HG02970 (cell line): ENCODE data around the gene MXI1.

ENCODE experiments used
- ATAC-seq: cut with Tn5 transposase; IDR thresholded peaks from one replicate; pipeline ENCODE4 v1.9.1; 2021; ENCODE audit warnings: mild to moderate bottlenecking, moderate library complexity, moderate number of reproducible peaks; ENCODE audit not compliant: unreplicated experiment, low FRiP score

MXI1 gene

GRCh38 chr10:110212119-110213006 lies 5.0 kb downstream of the MXI1 start:
- ATAC-seq, result no peak

DNA sequence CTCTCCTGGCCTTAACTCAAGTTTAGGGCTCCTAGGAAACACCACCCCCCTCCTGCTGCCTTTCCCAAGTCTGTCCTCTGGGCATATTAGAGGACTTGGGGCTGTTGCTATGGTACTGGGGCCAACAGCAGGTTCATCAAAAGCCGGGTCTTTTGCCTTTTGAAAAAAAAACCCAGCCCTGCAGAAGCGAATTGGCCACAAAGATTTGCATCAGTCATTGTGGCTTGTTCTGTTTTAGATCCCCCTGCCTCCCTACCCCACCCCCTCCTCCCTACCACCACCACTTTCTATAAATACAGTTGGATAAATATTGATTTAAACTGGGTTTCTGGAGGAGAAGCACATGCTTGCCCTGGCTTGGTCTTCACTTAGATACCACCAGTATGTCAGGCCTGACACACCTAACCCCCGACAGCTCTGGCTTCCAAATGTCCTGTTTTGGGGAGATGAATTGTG lies 7.0 kb downstream of the MXI1 start:
- ATAC-seq, result no peak

DNA sequence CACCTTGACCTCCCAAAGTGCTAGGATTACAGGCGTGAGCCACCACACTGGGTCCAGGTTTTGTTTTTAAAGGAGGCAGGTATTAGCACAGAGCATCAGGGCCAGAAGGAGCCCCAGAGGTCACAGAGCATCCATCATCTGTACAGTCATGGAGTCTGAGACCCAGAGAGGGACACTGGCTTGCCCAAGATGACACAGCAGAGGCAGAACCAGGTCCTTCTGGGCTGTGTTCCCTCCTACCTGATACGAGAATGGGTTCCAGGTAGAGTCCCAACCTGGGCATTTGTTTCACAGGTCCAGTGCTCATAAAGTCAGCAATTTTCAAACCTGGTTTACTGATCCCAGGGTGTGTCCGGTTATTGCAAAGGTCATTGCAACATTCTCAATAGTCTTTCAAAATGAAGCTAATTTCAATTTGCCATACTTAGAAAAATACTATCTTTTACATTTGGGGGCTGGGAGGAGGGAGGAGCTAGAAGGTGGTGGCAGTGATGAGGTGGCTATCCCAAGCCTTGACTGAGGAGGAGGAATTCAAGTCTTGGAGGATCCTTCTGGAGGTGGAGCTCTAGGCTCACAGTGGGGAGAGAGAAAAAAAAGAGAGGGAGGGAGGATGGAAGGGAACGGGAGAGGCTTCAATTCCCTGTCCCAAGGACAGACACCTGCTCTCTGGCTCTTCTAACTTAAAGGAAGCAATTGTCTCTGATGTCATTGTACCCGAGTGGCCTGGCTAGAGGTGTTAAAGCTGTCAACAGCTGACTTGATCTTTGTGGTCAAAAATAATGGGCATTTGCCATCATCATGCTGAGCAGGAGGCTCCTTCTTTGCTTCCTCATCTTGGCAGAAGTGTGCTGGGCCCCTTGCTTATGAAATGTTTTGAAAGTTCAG lies 8.1 kb downstream of the MXI1 start:
- no peak for ATAC-seq

GRCh38 chr10:110216240-110216639 lies 8.8 kb downstream of the MXI1 start:
- ATAC-seq, result no peak

- ATAC-seq, result no peak
Observed at GRCh38 chr10:110216942-110217661, 9.7 kb downstream of the MXI1 start.

DNA sequence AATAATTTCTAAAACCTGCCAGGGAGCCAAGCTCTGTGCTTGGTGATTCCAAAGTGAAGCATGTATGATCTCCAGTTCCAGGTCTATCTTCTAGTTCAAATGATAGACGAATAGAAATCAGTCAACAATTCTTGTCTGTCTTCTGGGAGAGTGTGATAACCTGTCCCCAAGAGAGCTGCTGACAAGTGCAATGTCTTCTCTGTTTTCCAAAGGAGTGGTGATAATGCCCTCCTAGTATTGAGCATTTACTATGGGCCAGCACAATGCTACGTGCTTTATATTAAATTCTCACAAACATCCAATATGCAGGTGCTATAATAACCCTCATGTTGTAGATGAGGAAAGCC lies 10.2 kb downstream of the MXI1 start:
- ATAC-seq, result no peak

GRCh38 chr10:110218632-110219031 lies 11.2 kb downstream of the MXI1 start:
- ATAC-seq, result no peak

DNA sequence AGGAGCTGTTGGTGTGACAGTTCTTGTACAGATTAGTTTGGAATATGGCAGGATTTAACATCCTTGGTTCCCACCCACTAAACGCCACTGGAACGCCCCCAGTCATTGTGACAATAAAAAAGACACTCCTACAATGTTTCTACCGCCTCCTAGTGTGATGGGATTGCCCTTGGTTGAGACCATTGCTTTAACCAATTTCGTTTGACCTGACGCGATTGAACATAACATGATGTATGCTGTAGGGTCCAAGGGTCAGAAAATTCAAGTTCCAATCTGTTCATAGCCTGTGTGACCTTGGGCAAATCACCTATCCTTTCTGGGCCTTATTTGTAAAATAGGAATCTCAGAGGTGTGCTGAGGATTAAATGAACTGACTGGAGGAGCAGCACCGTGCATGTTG lies 12.5 kb downstream of the MXI1 start:
- no peak for ATAC-seq

- ATAC-seq, result no peak
Observed at GRCh38 chr10:110220398-110220797, 13.0 kb downstream of the MXI1 start.

GRCh38 chr10:110221044-110221720 lies 13.8 kb downstream of the MXI1 start:
- no peak for ATAC-seq

- ATAC-seq, result no peak
Observed at GRCh38 chr10:110221721-110222261, 14.4 kb downstream of the MXI1 start.

DNA sequence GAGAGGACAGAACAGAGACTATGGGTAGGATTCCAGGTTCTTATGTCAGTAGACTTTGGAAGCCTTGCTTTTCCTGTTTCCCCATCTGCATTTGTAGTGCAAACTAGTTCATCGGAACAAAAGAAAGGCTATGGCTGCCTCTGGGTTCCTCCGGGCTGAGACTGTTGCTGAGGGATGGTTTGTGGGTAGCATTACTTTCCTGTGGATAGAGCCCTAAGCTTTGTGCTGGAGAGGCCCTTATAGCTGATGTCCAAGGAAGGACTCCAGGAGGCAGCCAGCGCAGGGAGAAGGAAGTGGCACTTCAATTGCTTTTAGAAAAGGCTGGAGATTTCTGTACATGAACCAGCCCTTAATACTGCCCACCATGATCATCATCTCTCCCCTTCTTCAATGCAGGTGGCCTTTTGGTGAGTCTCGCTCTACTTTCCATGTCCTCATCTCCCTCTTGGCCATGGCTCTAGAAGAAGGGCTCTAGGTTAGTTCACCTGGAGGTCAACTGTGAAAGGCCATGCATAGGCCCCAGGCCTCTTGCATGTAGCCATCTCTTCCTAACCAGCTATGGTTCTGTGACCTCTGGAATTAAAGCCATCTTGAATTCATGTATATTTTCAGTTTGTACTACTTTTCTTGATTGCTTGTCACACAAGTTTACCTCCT lies 15.4 kb downstream of the MXI1 start:
- no peak for ATAC-seq

- ATAC-seq, result no peak
Observed at GRCh38 chr10:110223298-110223925, 16.0 kb downstream of the MXI1 start.

- ATAC-seq, result no peak
Observed at GRCh38 chr10:110224992-110225391, 17.6 kb downstream of the MXI1 start.

GRCh38 chr10:110225441-110225755 lies 18.0 kb downstream of the MXI1 start:
- no peak for ATAC-seq

GRCh38 chr10:110225756-110226542 lies 18.5 kb downstream of the MXI1 start:
- peak; percentile 77 for ATAC-seq

- ATAC-seq, result no peak
Observed at GRCh38 chr10:110226543-110226925, 19.1 kb downstream of the MXI1 start.

GRCh38 chr10:110226926-110227641 lies 19.7 kb downstream of the MXI1 start:
- no peak for ATAC-seq
